GM21576 (cell line): Measurements from ENCODE around the gene ZNF418.
A peak's percentile ranks its signal among the peaks of the same experiment; 100 is the strongest.

ENCODE experiments used
- ATAC-seq: cut with Tn5 transposase; IDR thresholded peaks from one replicate; pipeline ENCODE4 v1.9.1; 2021; ENCODE audit warnings: mild to moderate bottlenecking, moderate library complexity; ENCODE audit not compliant: unreplicated experiment

ZNF418 gene

GRCh38 chr19:57934820-57935665 lies at the start of gene ZNF418:
Gene ZNF418 (minus strand): TSS chr19:57935402. CDS start chr19:57933822, 1,580 bp downstream.
- peak; percentile 86 for ATAC-seq

- no peak for ATAC-seq
Observed at GRCh38 chr19:57978586-57979289, 43.5 kb upstream of the ZNF418 start.

GRCh38 chr19:57974434-57974833 lies 39.2 kb upstream of the ZNF418 start, which contains the start of gene C19orf18:
Gene C19orf18 (minus strand): TSS chr19:57974534. CDS start chr19:57974432, 102 bp downstream.
- ATAC-seq: no peak

GRCh38 chr19:57964761-57965160 lies 29.6 kb upstream of the ZNF418 start:
- ATAC-seq: no peak

- ATAC-seq: no peak
Observed at GRCh38 chr19:57961785-57962184, 26.6 kb upstream of the ZNF418 start.

- ATAC-seq: no peak
Observed at GRCh38 chr19:57954996-57955395, 19.8 kb upstream of the ZNF418 start.

- ATAC-seq: no peak
Observed at GRCh38 chr19:57949702-57950101, 14.5 kb upstream of the ZNF418 start.

- no peak for ATAC-seq
Observed at GRCh38 chr19:57949296-57949695, 14.1 kb upstream of the ZNF418 start.

GRCh38 chr19:57947419-57948134 lies 12.4 kb upstream of the ZNF418 start, which contains the start of gene ZNF256:
Gene ZNF256 (minus strand): TSS chr19:57947706. CDS start chr19:57947474, 232 bp downstream.
- peak; percentile 83 for ATAC-seq

- peak; percentile 12 for ATAC-seq
Observed at GRCh38 chr19:57947088-57947418, 11.9 kb upstream of the ZNF418 start.

- ATAC-seq: no peak
Observed at GRCh38 chr19:57946316-57946715, 11.1 kb upstream of the ZNF418 start.

- ATAC-seq: no peak
Observed at GRCh38 chr19:57941593-57941992, 6.4 kb upstream of the ZNF418 start.

GRCh38 chr19:57935731-57936130 lies 529 bp upstream of the ZNF418 start:
- ATAC-seq: no peak

GRCh38 chr19:57927587-57927986 lies 7.6 kb downstream of the ZNF418 start:
- ATAC-seq: no peak

GRCh38 chr19:57916168-57916995 lies 18.8 kb downstream of the ZNF418 start, which contains the start of gene ZNF417:
Gene ZNF417 (minus strand): TSS chr19:57916592. CDS start chr19:57916411, 181 bp downstream.
- peak; percentile 93 for ATAC-seq

- no peak for ATAC-seq
Observed at GRCh38 chr19:57914531-57914930, 20.7 kb downstream of the ZNF418 start.

GRCh38 chr19:57907394-57907793 lies 27.8 kb downstream of the ZNF418 start:
- no peak for ATAC-seq

GRCh38 chr19:57905258-57905657 lies 29.9 kb downstream of the ZNF418 start:
- ATAC-seq: no peak

GRCh38 chr19:57903618-57904184 lies 31.5 kb downstream of the ZNF418 start:
- ATAC-seq: no peak

- no peak for ATAC-seq
Observed at GRCh38 chr19:57900311-57900710, 34.9 kb downstream of the ZNF418 start.
